Measurements from ENCODE around the gene CEP95.
"Not testable (repeated sequence)": the region's sequence is repeated elsewhere in the genome, so short reads cannot be mapped to it uniquely, and the experiment has no call there.

The CEP95 gene

GRCh38 chr17:64506576-64507412 lies at the start of gene CEP95:
CEP95 (plus strand) TSS chr17:64506977; CDS start chr17:64507098, 121 bp downstream.
- DNase-seq, result peak; percentile 92 to 96

- DNase-seq, result no peak
Observed at GRCh38 chr17:64457156-64457555, 49.6 kb upstream of the CEP95 start.

DNA sequence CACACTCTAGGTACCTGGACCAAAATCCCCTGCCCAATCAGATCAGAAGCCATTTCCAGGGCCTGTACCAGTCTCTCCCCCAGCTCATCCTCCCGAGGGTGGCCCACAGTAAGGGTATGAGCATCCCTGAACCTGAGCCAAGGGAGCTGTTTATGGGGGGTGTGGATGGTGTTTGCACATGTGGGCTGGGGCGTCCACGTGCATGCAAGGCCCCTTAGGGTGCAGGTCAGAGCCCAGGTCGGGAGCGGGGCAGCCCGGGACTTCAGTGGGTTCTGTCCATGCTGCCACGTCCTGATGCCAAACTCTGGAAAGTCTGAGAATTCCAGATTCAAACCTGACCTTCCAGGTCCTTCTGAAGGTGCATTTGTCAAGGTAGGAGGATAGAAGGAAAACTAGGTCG lies 48.0 kb upstream of the CEP95 start:
- DNase-seq, result no peak

DNA sequence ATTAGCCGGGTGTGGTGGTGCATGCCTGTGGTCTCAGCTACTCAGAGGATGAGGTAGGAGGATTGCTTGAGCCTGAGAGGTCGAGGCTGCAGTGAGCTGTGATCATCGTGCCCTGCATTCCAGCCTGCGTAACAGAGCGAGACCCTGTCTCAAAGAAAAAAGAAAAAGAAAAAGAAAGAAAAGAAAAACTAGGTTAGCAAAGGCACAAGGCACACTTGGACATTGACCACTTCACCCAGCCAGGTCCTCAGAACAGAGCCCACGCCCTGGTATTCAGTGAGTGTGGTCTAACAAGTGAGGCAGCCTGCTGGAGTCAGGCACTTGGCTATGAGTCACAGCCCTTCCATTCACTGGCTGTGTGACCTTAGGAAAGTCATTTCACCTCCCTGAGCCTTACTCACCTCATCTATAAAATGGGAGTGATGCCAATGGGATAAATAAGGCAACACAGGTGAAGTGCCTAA lies 47.5 kb upstream of the CEP95 start:
- no peak for DNase-seq

DNA sequence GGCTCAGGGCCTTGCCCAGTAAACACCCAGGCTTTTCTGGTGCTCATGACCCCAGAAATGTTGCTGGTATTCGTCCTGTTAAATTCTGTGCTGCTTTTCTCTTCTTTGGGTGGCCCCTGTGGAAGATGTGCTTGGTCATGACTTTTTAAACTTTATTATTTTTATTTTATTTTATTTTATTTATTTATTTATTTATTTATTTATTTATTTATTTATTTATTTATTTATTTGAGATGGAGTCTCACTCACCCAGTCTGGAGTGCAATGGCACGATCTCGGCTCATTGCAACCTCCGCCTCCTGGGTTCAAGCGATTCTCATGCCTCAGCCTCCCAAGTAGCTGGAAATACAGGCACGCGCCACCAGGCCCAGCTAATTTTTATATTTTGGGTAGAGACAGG lies 47.0 kb upstream of the CEP95 start:
- DNase-seq, result not testable (repeated sequence)

DNA sequence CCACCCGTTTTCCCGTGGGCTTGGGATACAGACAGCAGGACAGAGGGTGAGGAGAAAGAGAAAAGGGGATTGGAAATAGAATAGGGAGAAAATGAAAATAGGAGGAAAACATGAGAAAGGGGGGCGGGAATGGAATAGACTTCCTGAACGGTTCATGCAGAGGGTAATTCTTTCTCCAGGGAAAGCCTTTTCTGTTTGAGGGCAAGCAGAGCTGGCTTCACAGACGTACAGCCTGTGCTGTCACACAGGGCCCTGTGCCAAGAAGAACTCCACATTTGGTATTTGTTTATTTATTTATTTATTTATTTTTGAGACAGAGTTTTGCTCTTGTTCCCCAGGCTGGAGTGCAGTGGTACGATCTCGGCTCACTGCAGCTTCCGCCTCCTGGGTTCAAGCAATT lies 45.8 kb upstream of the CEP95 start:
- no peak for DNase-seq

DNA sequence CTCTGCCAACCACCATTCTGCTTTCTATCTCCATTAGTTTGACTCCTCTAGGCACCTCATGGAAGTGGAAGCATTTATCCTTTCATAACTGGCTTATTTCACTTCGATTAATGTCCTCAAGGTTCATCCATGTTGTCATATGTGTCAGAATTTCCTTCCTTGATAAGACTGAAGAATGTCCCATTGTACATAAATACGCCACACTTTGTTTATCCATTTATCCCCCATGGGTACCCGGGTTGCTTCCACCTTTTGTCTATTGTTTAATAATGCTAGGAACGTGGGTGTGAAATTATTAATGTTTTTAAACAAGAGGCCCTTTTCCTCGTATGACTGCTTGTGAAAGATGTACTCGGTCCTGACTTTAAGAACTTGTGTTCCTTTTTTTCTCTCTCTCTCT lies 45.0 kb upstream of the CEP95 start:
- no peak for DNase-seq

DNA sequence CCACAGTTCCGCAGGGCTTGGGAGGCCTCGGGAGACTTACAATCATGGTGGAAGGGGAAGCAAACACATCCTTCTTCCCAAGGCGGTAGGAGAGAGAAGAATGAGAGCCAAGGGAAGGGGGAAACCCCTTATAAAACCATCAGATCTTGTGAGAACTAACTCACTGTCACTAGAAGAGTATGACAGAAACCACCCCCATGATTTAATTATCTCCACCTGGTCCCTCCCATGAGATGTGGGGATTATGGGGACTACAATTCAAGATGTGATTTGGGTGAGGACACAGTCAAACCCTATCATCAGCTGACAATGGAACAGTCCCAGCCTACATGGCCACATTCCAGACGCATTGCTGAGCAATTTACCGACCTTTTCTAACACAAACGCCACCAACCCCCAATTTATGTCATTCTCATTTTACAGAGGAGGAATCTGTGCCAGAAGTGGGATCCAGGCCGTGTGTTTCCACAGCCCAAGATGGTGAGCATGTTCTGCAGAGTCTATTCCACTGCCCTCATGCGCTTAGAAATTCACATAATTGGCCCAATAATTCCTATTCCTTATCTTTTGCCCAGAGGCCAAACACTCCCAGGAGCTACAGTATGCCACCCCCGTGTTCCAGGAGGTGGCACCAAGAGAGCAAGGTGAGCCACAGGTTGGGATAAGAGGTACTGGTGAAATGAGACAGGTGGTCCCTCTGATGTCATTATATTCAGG lies 40.6 kb upstream of the CEP95 start:
- no peak for DNase-seq

- DNase-seq, result not testable (repeated sequence)
Observed at GRCh38 chr17:64466834-64467233, 39.9 kb upstream of the CEP95 start.

DNA sequence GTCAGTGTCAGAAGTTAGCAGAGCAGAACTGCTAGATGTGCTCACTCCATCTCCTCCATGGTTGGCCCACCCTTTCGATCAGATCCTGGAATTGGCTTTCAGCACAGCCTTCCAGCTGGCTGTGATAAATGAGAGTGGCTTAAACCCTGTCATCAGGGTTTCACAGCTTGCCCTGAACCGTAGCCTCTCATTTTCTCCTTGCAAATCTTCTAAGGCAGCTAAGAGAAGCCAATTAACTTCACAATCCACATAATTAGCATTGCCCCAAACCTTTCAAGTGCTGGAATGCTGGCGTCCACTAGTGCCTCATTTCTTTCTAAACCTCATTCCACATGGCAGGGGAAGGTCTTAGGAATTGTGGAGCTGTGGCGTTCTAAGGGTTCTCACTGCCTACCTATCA lies 36.2 kb upstream of the CEP95 start:
- no peak for DNase-seq

GRCh38 chr17:64471440-64471839 lies 35.3 kb upstream of the CEP95 start:
- no peak for DNase-seq

- DNase-seq, result no peak
Observed at GRCh38 chr17:64472564-64472963, 34.2 kb upstream of the CEP95 start.

DNA sequence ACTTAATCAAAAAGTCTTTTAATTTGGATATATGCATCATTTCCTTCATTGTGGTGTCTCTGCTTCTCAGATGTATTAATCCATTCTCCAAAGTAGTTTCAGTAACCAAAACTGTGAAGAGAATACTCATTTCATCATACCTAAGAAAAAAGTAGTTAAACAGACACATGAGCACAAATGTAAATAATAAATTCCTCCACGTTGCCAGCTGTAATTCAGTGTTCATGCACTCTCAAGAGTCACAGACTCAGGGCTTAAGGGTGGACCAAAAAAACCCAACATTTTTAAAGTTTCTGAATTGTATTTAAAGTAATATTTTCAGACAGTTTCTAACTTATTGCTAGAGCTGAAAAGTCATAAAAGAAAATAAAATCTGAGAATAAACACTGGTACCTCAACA lies 28.9 kb upstream of the CEP95 start:
- no peak for DNase-seq

DNA sequence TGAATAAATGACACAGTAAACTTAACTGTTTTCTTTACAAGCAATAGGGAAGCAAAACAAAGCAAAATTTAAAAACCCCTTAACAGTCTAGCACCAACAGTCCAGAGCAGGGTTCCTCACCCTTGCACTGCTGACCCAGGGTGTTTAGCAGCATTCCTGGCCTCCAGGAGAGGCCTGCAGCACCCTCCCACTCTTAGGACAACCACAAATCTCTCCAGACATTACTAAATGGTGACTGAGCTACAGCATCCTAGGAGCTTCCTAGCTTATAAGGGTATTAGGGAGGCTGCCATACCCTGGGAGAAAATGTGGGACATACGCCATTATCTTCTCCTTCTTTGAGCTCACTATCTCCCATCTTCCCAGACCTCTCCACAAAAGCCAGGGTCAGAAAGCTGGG lies 25.8 kb upstream of the CEP95 start:
- no peak for DNase-seq

DNA sequence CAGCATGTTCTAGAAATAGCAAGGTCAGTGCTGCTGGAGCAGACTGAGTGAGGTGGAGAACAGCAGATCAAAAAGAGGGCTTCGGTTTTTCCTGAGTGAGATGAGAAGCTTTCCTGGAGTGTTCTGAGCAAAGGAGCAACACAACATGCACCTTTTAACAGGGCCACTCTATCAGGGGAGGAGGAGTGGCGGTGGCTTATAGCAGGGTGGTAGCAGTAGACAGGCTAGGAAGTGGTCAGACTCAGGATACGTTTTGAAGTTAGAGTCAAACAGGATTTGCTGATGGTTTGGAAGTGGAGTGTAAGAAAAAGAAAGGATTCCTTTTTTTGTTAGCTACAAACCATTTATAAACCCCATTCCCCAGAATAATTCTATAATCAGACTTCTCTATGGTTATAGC lies 22.4 kb upstream of the CEP95 start:
- no peak for DNase-seq

- no peak for DNase-seq
Observed at GRCh38 chr17:64488301-64488700, 18.5 kb upstream of the CEP95 start.

DNA sequence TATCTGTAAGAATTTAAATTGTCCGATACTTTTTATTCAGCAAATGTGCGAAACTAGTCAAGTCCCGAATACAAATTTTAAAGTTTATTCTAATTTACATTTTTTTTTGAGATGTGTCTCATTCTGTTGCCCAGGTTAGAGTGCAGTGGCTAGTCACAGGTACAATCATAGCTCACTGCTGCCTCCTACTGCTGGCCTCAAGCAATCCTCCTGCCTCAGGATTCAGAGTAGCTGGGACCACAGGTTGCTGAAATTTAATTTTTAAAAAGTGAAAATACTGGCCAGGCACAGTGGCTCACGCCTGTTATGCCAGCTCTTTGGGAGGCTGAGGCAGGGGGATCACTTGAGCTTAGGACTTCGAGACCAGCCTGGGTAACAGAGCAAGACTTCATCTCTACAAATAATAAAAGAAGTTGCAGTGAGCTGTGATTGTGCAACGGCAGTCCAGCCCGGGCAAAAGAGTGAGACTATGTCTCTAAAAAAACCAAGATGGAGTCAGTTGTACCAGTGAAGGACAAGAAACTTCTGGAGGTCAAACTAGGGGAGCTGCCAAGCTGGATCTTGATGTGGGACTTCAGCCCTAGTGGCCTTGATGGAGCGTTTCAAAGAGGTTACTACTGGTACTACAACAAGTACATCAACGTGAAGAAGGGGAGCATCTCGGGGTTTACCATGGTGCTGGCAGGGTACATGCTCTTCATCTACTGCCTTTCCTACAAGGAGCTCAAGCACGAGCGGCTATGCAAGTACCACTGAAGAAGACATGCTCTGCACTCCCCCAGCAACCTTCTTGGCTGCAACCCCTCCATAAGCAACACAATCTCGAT lies 15.5 kb upstream of the CEP95 start:
- peak; percentile 32 to 42 for DNase-seq

GRCh38 chr17:64491994-64492393 lies 14.8 kb upstream of the CEP95 start:
- DNase-seq, result no peak

DNA sequence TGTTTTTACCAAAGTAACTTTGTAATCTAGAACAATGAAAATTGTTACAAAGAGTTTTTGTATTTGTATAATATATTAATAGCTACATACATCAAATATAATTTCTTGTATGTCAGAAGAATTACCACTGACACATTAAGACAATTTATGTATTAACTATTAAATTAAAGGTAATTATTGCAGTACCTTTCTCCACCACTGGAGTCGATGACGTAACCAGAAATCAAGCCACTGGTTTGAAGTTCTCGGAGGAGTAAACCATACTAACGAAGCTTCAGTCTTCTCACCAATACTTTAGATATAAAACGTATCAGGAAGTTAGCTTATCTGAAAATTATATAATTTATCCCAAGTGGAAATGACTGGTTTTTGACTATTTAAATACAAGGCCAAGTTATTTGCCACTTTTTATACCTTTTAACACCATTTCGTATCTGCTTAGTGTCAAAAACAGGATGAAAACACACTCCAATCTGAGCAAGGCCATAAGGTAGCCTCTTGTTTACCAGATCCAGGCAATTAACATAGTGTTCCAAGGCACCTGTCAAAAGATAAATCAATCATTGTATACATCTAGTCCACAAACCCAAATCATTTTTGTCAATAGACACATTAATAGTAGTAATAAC lies 14.2 kb upstream of the CEP95 start:
- DNase-seq, result peak; percentile 23 to 47

GRCh38 chr17:64494121-64494520 lies 12.7 kb upstream of the CEP95 start:
- no peak for DNase-seq

DNA sequence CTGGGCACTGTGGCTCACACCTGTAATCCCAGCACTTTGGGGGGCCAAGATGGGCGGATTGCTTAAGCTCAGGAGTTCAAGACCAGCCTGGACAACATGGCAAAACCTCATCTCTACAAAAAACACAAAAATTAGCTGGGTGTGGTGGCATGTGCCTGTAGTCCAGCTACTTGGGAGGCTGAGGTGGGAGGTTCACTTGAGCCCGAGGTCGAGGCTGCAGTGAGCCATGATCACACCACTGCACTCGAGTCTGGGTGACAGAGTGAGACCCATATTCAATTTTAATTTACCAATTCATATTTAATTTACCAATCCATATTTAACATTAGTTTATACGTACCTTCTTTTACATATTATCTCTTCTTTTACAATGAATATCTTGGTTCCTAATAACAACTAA lies 11.5 kb upstream of the CEP95 start:
- not testable (repeated sequence) for DNase-seq

- no peak for DNase-seq
Observed at GRCh38 chr17:64496348-64496785, 10.4 kb upstream of the CEP95 start.
